Common myeloid progenitor, CD34-positive (primary cell): Measurements from ENCODE around the gene SPINK4.

Experiments used
- CTCF ChIA-PET: fragments of 350-600 bp; sonication (Branson Sonifier 250); formaldehyde crosslinking; loops from one replicate; lab custom pipeline; 2021; ENCODE audit warnings: antibody characterized with exemption; lab: Charles Lee
- POLR2A ChIA-PET: fragments of 350-600 bp; sonication (Branson Sonifier 250); formaldehyde crosslinking; loops from one replicate; lab custom pipeline; 2021; ENCODE audit warnings: antibody characterized with exemption; lab: Charles Lee
- DNase-seq, 3 donors: peaks; one replicate each; pipeline versions ENCODE4 v3.0.0 to v3.0.0-alpha.2; 2013
- H3K27ac ChIP-seq, 2 experiments: 1 replicate in 1 of 2; 2 replicates in 1 of 2; pipeline ENCODE4 v1.7.0; 2013; ENCODE audit warnings: inconsistent platforms in 2 of 2, low read length in 2 of 2, mild to moderate bottlenecking in 2 of 2, low read depth in 1 of 2, moderate library complexity in 1 of 2; ENCODE audit not compliant: severe bottlenecking in 2 of 2, insufficient read depth in 1 of 2, poor library complexity in 1 of 2
- H3K27me3 ChIP-seq, 5 experiments: replicated peaks in 2 of 5; 1 replicate in 3 of 5; 2 replicates in 2 of 5; pipeline versions ENCODE4 v1.6.1 to v1.7.0; 2013; ENCODE audit warnings: low read length in 4 of 5, mild to moderate bottlenecking in 2 of 5, moderate library complexity in 2 of 5, inconsistent platforms in 1 of 5; ENCODE audit not compliant: insufficient read depth in 5 of 5, control insufficient read depth in 4 of 5
- H3K36me3 ChIP-seq, 4 experiments: 1 replicate in 2 of 4; 2 replicates in 2 of 4; pipeline versions ENCODE4 v1.6.1 to v1.7.0; 2013; ENCODE audit warnings: low read length in 3 of 4, control low read depth in 1 of 4, mild to moderate bottlenecking in 1 of 4; ENCODE audit not compliant: control insufficient read depth in 4 of 4, insufficient read depth in 4 of 4
- H3K4me1 ChIP-seq, 4 experiments: 1 replicate in 3 of 4; 2 replicates in 1 of 4; pipeline versions ENCODE4 v1.6.1 to v1.7.1; 2013; ENCODE audit warnings: low read length in 3 of 4, mild to moderate bottlenecking in 3 of 4, control low read depth in 1 of 4, inconsistent platforms in 1 of 4, moderate library complexity in 1 of 4; ENCODE audit not compliant: control insufficient read depth in 4 of 4, insufficient read depth in 4 of 4; ENCODE audit errors: control extremely low read depth in 1 of 4
- H3K4me3 ChIP-seq, 7 experiments: 1 replicate in 4 of 7; 2 replicates in 3 of 7; pipeline versions ENCODE4 v1.5.1 to v1.7.0; 2013; ENCODE audit warnings: mild to moderate bottlenecking in 7 of 7, low read length in 6 of 7, moderate library complexity in 6 of 7, inconsistent platforms in 2 of 7, low read depth in 2 of 7, control low read depth in 1 of 7; ENCODE audit not compliant: insufficient read depth in 4 of 7, control insufficient read depth in 1 of 7; ENCODE audit errors: extremely low read depth in 1 of 7
- H3K9me3 ChIP-seq, 5 experiments: 1 replicate in 4 of 5; 2 replicates in 1 of 5; pipeline versions ENCODE4 v1.6.1 to v1.7.1; 2013; ENCODE audit warnings: low read length in 4 of 5, mild to moderate bottlenecking in 2 of 5, inconsistent platforms in 1 of 5, low read depth in 1 of 5, moderate library complexity in 1 of 5; ENCODE audit not compliant: control insufficient read depth in 4 of 5, insufficient read depth in 2 of 5; ENCODE audit errors: control extremely low read depth in 1 of 5
- WGBS: methylation state at CpG from one replicate; pipeline ENCODE4 v1.1.5; 2013; ENCODE audit not compliant: insufficient coverage; 5-methylcytosine and 5-hydroxymethylcytosine counted together

The SPINK4 gene

DNA sequence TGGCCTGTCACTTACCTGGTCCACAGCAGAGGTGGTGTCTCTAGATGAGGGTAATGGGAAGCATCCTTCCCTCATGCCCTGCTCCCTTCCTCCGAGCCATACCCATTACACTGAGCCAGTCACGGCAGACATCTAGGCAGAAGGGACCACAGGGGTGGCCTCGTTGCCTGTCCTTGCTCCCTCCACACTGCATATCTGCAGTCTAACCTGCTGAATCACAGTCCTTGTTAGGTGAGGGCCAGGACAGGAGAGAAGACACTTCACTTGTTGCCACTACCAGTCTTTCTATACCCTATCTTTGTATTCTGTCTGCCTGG lies 18.4 kb upstream of the SPINK4 start:
- ChIA-PET POLR2A (no interaction called here), CTCF (no interaction called here)
- WGBS, result 100% methylated on average over 2 of the region's 3 CpGs
- DNase-seq, result no peak
- Histone ChIP-seq H3K9me3 (no peaks in the 10 kb centered on the region), H3K27me3 (peaks cover 0 to 2% (median 0%) of the 10 kb centered on the region in 5 experiments), H3K36me3 (no peaks in the 10 kb centered on the region), H3K27ac (no peak overlapping the region), H3K4me1 (peaks cover 9 to 24% (median 19%) of the 10 kb centered on the region in 4 experiments), H3K4me3 (no peak overlapping the region)

DNA sequence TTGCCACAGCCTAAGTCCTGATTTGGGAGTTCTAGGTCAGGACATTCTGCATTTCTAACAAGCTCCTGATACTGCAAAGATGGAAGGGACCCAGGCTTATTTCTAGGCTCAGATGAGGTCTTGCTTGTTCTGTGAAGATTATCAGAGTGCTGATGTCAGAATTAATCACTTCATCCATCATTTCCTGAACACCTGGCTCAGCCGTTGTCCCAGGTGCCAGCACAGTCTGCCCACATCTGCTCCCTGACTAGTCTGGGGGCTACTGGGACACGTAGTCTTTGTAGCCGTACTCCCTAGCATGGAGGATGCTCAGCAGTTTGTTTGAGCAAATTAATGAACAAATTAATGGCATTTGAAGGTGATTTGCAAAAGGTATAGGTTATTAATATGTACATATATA lies 17.9 kb upstream of the SPINK4 start:
- DNase-seq, result peak in 2 of 3 donors; percentile 42 to 47
- H3K27ac ChIP-seq, result no peak overlapping the region
- no peaks in the 10 kb centered on the region for H3K9me3 ChIP-seq
- H3K36me3 ChIP-seq, result no peaks in the 10 kb centered on the region
- WGBS, result 73% methylated on average over 3 of the region's 3 CpGs
- H3K4me1 ChIP-seq, result peaks cover 9 to 29% (median 24%) of the 10 kb centered on the region in 4 experiments
- peaks cover 0 to 2% (median 0%) of the 10 kb centered on the region in 5 experiments for H3K27me3 ChIP-seq
- CTCF ChIA-PET, result interaction anchor here (1.2 kb wide), 1 partner anchor 18 kb away, joined by 3 read pairs; the partner anchor contains the start of gene SPINK4
- H3K4me3 ChIP-seq, result no peak overlapping the region
- POLR2A ChIA-PET, result interaction anchor here (0.5 kb wide), 1 partner anchor 160 kb away, joined by 3 read pairs; no protein-coding TSS in a partner anchor

DNA sequence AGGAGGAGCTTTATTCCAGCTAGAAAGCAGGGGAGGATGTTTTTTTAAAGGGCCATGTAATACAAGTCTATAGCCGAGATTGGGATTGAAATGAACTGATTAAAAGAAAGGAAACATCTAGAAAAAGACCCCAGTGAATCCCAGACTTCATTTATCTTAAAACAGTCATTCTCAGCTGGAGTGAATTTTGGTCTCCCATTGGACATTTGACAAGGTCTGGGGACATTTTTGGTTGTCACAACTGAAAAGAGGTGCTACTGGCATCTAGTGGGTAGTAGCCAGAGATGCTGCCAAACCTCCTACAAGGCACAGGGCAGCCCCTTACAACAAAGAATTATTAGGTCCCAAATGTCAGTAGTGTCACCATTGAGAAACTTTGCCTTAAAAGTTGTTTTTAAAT lies 16.3 kb upstream of the SPINK4 start:
- no peaks in the 10 kb centered on the region for H3K27me3 ChIP-seq
- no peaks in the 10 kb centered on the region for H3K36me3 ChIP-seq
- ChIA-PET POLR2A (interaction anchor here (0.6 kb wide), 1 partner anchor 52 kb away, joined by 3 read pairs; no protein-coding TSS in a partner anchor), CTCF (interaction anchor here (0.9 to 1.3 kb wide), 3 partner anchors 10 to 115 kb away, joined by 3 read pairs; no protein-coding TSS in a partner anchor)
- H3K9me3 ChIP-seq, result no peaks in the 10 kb centered on the region
- peaks cover 9 to 42% (median 31%) of the 10 kb centered on the region in 4 experiments for H3K4me1 ChIP-seq
- no peak overlapping the region for H3K4me3 ChIP-seq
- WGBS, result no CpG with 5 or more reads among the region's 1 CpG
- H3K27ac ChIP-seq, result no peak overlapping the region
- DNase-seq, result no peak

DNA sequence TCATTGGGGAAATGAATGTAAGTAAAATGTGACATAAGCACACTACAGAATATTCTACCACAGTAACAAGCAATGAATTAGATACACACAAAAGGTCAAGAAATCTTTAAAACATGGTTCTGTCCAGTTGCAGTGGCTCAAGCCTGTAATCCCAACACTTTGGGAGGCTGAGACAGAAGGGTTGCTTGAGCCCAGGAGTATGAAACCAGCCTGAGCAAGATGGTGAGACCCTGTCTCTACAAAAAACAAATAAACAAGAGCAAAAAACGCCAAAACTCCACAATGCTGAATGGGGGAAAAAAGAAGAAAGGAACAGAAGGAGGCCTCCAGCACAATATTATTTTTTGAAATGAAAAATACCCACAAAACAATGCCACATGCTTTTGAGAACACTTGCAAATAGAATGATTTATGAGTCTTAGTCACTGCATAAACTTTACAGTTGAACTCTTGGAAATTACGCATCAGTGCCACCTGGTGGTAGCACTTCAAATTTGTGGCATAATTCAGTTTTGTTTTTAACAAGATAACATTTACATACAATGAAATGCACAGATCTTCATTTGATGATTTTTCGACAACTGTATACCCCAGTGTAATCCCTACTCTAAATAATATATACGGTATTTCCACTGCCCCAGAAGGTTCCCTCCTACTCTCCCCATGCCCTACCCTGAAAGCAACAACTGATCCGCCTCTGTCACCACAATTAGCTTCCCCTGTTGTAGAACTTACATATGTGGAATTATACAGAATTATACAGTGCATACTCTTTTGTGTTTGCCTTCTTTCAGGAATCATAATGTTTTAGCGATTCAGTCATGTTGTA lies 14.4 kb upstream of the SPINK4 start:
- Histone ChIP-seq H3K4me3 (peak overlapping the region in 1 of 7 experiments; percentile 33), H3K27ac (peak overlapping the region in 1 of 2 experiments; percentile 12), H3K27me3 (no peaks in the 10 kb centered on the region), H3K4me1 (peaks cover 9 to 42% (median 31%) of the 10 kb centered on the region in 4 experiments), H3K36me3 (no peaks in the 10 kb centered on the region), H3K9me3 (no peaks in the 10 kb centered on the region)
- ChIA-PET CTCF (interaction anchor here (0.7 to 3.0 kb wide), 32 partner anchors 9 to 169 kb away, joined by 3 to 30 read pairs (median 5); partner anchors contain the start of genes B4GALT1, CHMP5 and SPINK4), POLR2A (interaction anchor here (0.6 to 1.7 kb wide), 4 partner anchors 22 to 238 kb away, joined by 3 to 5 read pairs (median 4); partner anchors contain the start of genes B4GALT1, BAG1 and CHMP5)
- whole genome bisulfite sequencing, result 33% methylated on average over 3 of the region's 6 CpGs
- peak; percentile 87 to 95 (median 93) for DNase-seq

DNA sequence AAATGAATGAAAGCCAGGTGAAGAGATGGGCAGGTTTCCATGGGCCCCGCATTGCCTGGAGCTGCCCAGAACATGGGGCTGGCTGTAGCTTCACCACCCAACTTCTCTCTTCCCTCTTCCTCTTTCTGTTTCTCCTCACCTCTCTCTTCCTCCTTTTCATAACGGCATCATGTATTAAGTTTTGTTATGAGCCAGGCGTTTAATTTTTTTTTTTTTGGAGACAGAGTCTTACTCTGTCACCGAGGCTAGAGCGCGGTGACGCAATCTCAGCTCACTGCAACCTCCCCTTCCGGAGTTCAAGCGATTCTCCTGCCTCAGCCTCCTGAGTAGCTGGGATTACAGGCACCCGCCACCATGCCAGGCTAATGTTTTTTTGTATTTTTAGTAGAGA lies 13.0 kb upstream of the SPINK4 start:
- ChIA-PET CTCF (interaction anchor here (0.6 to 3.0 kb wide), 21 partner anchors 8 to 321 kb away, joined by 3 to 30 read pairs (median 6); partner anchors contain the start of genes B4GALT1 and SPINK4), POLR2A (interaction anchor here (1.7 kb wide), 1 partner anchor 37 kb away, joined by 4 read pairs; the partner anchor contains the start of genes BAG1 and CHMP5)
- H3K4me3 ChIP-seq, result peak overlapping the region in 3 of 7 experiments; percentile 11 to 55 (median 26)
- WGBS, result 19% methylated on average over 6 of the region's 10 CpGs
- peaks cover 9 to 32% (median 27%) of the 10 kb centered on the region in 4 experiments for H3K4me1 ChIP-seq
- H3K9me3 ChIP-seq, result no peaks in the 10 kb centered on the region
- H3K27ac ChIP-seq, result peak overlapping the region in 1 of 2 experiments; percentile 35
- H3K36me3 ChIP-seq, result no peaks in the 10 kb centered on the region
- peak; percentile 44 to 82 (median 81) for DNase-seq
- no peaks in the 10 kb centered on the region for H3K27me3 ChIP-seq

DNA sequence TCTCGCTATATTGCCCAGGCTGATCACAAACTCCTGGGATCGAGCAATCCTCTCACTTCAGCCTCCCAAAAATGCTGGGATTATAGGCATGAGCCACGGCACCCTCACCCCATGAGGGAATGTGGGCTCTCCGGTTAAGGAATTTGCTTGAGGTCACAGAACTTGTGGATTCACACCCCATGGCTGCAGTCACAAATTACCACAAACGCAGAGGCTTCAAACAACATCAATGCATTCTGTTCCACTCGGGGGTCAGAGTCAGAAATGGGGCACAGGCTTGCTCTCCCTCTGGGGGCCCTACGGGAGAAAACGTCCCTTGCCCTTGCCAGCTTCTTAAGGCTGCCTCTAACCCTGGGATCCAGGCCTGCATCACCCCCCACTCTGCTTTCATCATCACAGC lies 12.2 kb upstream of the SPINK4 start:
- no peak for DNase-seq
- Histone ChIP-seq H3K36me3 (no peaks in the 10 kb centered on the region), H3K27me3 (no peaks in the 10 kb centered on the region), H3K4me3 (no peak overlapping the region), H3K4me1 (peaks cover 9 to 32% (median 26%) of the 10 kb centered on the region in 4 experiments), H3K9me3 (no peaks in the 10 kb centered on the region), H3K27ac (no peak overlapping the region)
- CTCF ChIA-PET, result interaction anchor here (1.2 to 3.0 kb wide), 6 partner anchors 9 to 149 kb away, joined by 3 to 30 read pairs (median 4); partner anchors contain the start of gene SPINK4
- 97% methylated on average over 8 of the region's 8 CpGs for WGBS
- POLR2A ChIA-PET, result no interaction called here
